IMR-90 (cell line): ENCODE data around the gene MRPL38. TPM values are rescaled to one million over a fixed set of nuclear protein-coding genes. Genes with fewer than 3 reads are reported as not detected.
A peak's percentile ranks its signal among the peaks of the same experiment; 100 is the strongest.
"Not testable (repeated sequence)": the region's sequence is repeated elsewhere in the genome, so short reads cannot be mapped to it uniquely, and the experiment has no call there.

Experiments
- ATAC-seq: fragments of 200-7000 bp; cut with Tn5 transposase; 2 replicates; pipeline ENCODE4 v1.9.1; 2020; ENCODE audit warnings: low read depth, mild to moderate bottlenecking, moderate library complexity
- BruUV-seq: library from RNA; stranded (reverse); fragments of 400-500 nt; replicated peaks from 2 replicates; lab custom pipeline; 2021; lab: Mats Ljungman, UMichigan
- CTCF ChIA-PET: fragments of 300-600 bp; formaldehyde crosslinking; extraction: SDS; loops from one replicate; lab custom pipeline; 2021; ENCODE audit warnings: antibody characterized with exemption; lab: Yijun Ruan, JAX
- POLR2A ChIA-PET: fragments of 300-600 bp; sonication (Branson Sonifier 250); formaldehyde crosslinking; loops from one replicate; lab custom pipeline; 2022; ENCODE audit warnings: antibody characterized with exemption; ENCODE audit not compliant: unreplicated experiment; lab: Charles Lee
- DNase-seq: peaks from one replicate; pipeline ENCODE4 v3.0.0; 2013
- H2AFZ ChIP-seq: replicated peaks from 2 replicates; pipeline ENCODE3; 2013; ENCODE audit warnings: low read length, mild to moderate bottlenecking; ENCODE audit not compliant: poor library complexity
- H2AK5ac ChIP-seq: 2 replicates; pipeline ENCODE4 v1.6.1; 2013; ENCODE audit warnings: low read depth, low read length, inconsistent platforms
- H2AK9ac ChIP-seq: replicated peaks from 2 replicates; pipeline ENCODE3; 2013; ENCODE audit warnings: mild to moderate bottlenecking, low read depth, low read length, moderate library complexity; ENCODE audit not compliant: poor library complexity
- H2BK120ac ChIP-seq: 2 replicates; pipeline ENCODE4 v1.6.1; 2013; ENCODE audit warnings: low read depth, low read length, inconsistent platforms
- H2BK15ac ChIP-seq: 3 replicates; pipeline ENCODE4 v1.6.1; 2013; ENCODE audit warnings: low read depth, low read length, inconsistent platforms
- H2BK20ac ChIP-seq: 2 replicates; pipeline ENCODE4 v1.6.1; 2013; ENCODE audit warnings: low read depth, mild to moderate bottlenecking, inconsistent platforms, low read length, moderate library complexity
- H2BK5ac ChIP-seq: 2 replicates; pipeline ENCODE4 v1.6.1; 2013; ENCODE audit warnings: mild to moderate bottlenecking, low read depth, low read length, inconsistent platforms; ENCODE audit not compliant: poor library complexity, severe bottlenecking
- H3K14ac ChIP-seq: replicated peaks from 2 replicates; pipeline ENCODE4 v1.6.1; 2013; ENCODE audit warnings: low read depth, low read length, inconsistent platforms
- H3K18ac ChIP-seq: 2 replicates; pipeline ENCODE4 v1.6.1; 2013; ENCODE audit warnings: low read depth, low read length, control low read depth
- H3K23ac ChIP-seq: 2 replicates; pipeline ENCODE4 v1.6.1; 2013; ENCODE audit warnings: low read depth, low read length, inconsistent platforms
- H3K27ac ChIP-seq: 2 replicates; pipeline ENCODE4 v1.5.1; 2013; ENCODE audit warnings: mild to moderate bottlenecking, control low read depth, low read length; ENCODE audit not compliant: insufficient read depth
- H3K27me3 ChIP-seq: 2 replicates; pipeline ENCODE4 v1.6.1; 2013; ENCODE audit warnings: low read length; ENCODE audit not compliant: control insufficient read depth, insufficient read depth
- H3K36me3 ChIP-seq: 2 replicates; pipeline ENCODE4 v1.6.1; 2013; ENCODE audit warnings: low read length, mixed read lengths; ENCODE audit not compliant: control insufficient read depth, insufficient read depth
- H3K4ac ChIP-seq: 2 replicates; pipeline ENCODE4 v1.6.1; 2013; ENCODE audit warnings: low read depth, low read length, inconsistent platforms
- H3K4me1 ChIP-seq: 2 replicates; pipeline ENCODE4 v1.6.1; 2013; ENCODE audit warnings: low read length, mixed read lengths; ENCODE audit not compliant: control insufficient read depth, insufficient read depth
- H3K4me2 ChIP-seq: 2 replicates; pipeline ENCODE4 v1.6.1; 2013; ENCODE audit warnings: low read depth, mild to moderate bottlenecking, control low read depth, low read length, moderate library complexity
- H3K4me3 ChIP-seq: 2 replicates; pipeline ENCODE4 v1.5.1; 2013; ENCODE audit warnings: low read depth, mild to moderate bottlenecking, control low read depth, low read length, moderate library complexity; ENCODE audit not compliant: insufficient read depth
- H3K56ac ChIP-seq: 2 replicates; pipeline ENCODE4 v1.6.1; 2013; ENCODE audit warnings: low read length, inconsistent platforms; ENCODE audit not compliant: insufficient read depth; ENCODE audit errors: extremely low read depth
- H3K79me1 ChIP-seq, 2 experiments: 2 replicates each; pipeline ENCODE4 v1.6.1; 2013; ENCODE audit warnings: low read length in 2 of 2, inconsistent platforms in 1 of 2, low read depth in 1 of 2
- H3K9ac ChIP-seq: 2 replicates; pipeline ENCODE4 v1.6.1; 2013; ENCODE audit warnings: low read depth, low read length, control low read depth
- H3K9me1 ChIP-seq: 2 replicates; pipeline ENCODE4 v1.6.1; 2013; ENCODE audit warnings: low read length, inconsistent platforms; ENCODE audit not compliant: insufficient read depth
- H3K9me3 ChIP-seq: 2 replicates; pipeline ENCODE4 v1.6.1; 2013; ENCODE audit warnings: low read length; ENCODE audit not compliant: control insufficient read depth, insufficient read depth
- H4K20me1 ChIP-seq: 2 replicates; pipeline ENCODE4 v1.6.1; 2013; ENCODE audit warnings: low read length, inconsistent platforms; ENCODE audit not compliant: insufficient read depth
- H4K5ac ChIP-seq: 2 replicates; pipeline ENCODE4 v1.6.1; 2013; ENCODE audit warnings: mild to moderate bottlenecking, low read depth, low read length, control low read depth
- H4K8ac ChIP-seq, 2 experiments: 2 replicates each; pipeline ENCODE4 v1.6.1; 2013; ENCODE audit warnings: low read depth in 2 of 2, low read length in 2 of 2, control low read depth in 1 of 2, inconsistent platforms in 1 of 2
- H4K91ac ChIP-seq: 2 replicates; pipeline ENCODE4 v1.6.1; 2013; ENCODE audit warnings: low read depth, low read length, inconsistent platforms; ENCODE audit not compliant: insufficient read depth
- BHLHE40 ChIP-seq: fragments of 150-350 bp; IDR thresholded peaks from 2 replicates; pipeline ENCODE4 v1.6.1; 2016; ENCODE audit warnings: mild to moderate bottlenecking, low read depth, low read length
- CEBPB ChIP-seq: IDR thresholded peaks from 2 replicates; pipeline ENCODE4 v1.6.1; 2012; ENCODE audit warnings: low read depth, low read length, improper control_type of control experiment
- NFE2L2 ChIP-seq: fragments of 150-350 bp; IDR thresholded peaks from 2 replicates; pipeline ENCODE4 v1.6.1; 2016; ENCODE audit warnings: low read depth, mild to moderate bottlenecking, low read length
- POLR2A ChIP-seq: IDR thresholded peaks from 2 replicates; pipeline ENCODE4 v1.6.1; 2012; ENCODE audit warnings: mild to moderate bottlenecking, low read depth, low read length
- RAD21 ChIP-seq: IDR thresholded peaks from 2 replicates; pipeline ENCODE4 v1.6.1; 2012; ENCODE audit warnings: low read length, improper control_type of control experiment
- WGBS, 2 experiments: methylation state at CpG; one replicate each; pipeline versions ENCODE4 v1.1.5 to v1.1.7; 2013; ENCODE audit warnings: missing lambda C conversion rate in 2 of 2; ENCODE audit not compliant: insufficient read length in 1 of 2; ENCODE audit errors: extremely low coverage in 2 of 2; 5-methylcytosine and 5-hydroxymethylcytosine counted together
- dilution Hi-C: fragments of 300-500 bp; cut with HindIII; formaldehyde crosslinking; loops from one replicate; pipeline ENCODE4 v1.14.3; 2018; ENCODE audit warnings: low sequenced_read_pairs; ENCODE audit not compliant: unreplicated experiment
- in situ Hi-C: fragments of 300-500 bp; cut with MboI; formaldehyde crosslinking; loops from 3 replicates; pipeline ENCODE4 v1.14.3; 2019; ENCODE audit warnings: low sequenced_read_pairs, inconsistent platforms, mixed read lengths
- intact Hi-C: fragments of 100-400 bp; cut with micrococcal nuclease; formaldehyde crosslinking; loops from 2 replicates; pipeline ENCODE4 v1.10.0; 2022
- polyA plus RNA-seq, 3 experiments: library from polyadenylated mRNA; depleted of rRNA; stranded (reverse); fragments of >200 nt; gene quantifications; 2 replicates each; pipeline ENCODE4 v1.2.3, GENCODE V29; 2012; ENCODE audit warnings: low replicate concordance in 1 of 3
- total RNA-seq: library from RNA; depleted of rRNA; stranded (reverse); fragments of >200 nt; gene quantifications from 2 replicates; pipeline ENCODE4 v1.2.3, GENCODE V29; 2012

MRPL38 gene
- total and polyA plus RNA-seq, 2 of the 4 experiments (the other 2 are of a cell fraction), result 13.3 to 42.5 TPM

GRCh38 chr17:75869282-75870141, 35.2 kb downstream of the MRPL38 start:
- H4K20me1 ChIP-seq, result no peaks in the 10 kb centered on the region
- peak overlapping the region; percentile 95 for H2AFZ ChIP-seq
- H3K14ac ChIP-seq, result peak overlapping the region; percentile 95
- ChIA-PET POLR2A (interaction anchor here (0.7 to 0.8 kb wide), 2 partner anchors 14 to 89 kb away, joined by 3 read pairs; partner anchors contain the start of gene WBP2), CTCF (interaction anchor here (0.7 kb wide), 1 partner anchor 9 kb away, joined by 3 read pairs; no protein-coding TSS in a partner anchor)
- H2BK5ac ChIP-seq, result peak overlapping the region; percentile 77
- peak overlapping the region; percentile 11; the same call in 1 of the 2 replicates for H3K4me3 ChIP-seq
- H3K18ac ChIP-seq, result peak overlapping the region; percentile 86
- H3K56ac ChIP-seq, result peak overlapping the region; percentile 71
- dilution Hi-C loops (no loop called here), in situ Hi-C loops (no loop called here), intact Hi-C loops (loop anchor here (10.0 kb wide), 1 partner anchor 85 kb away; the partner anchor contains the start of gene UNK)
- H3K4me1 ChIP-seq, result peaks cover 25% of the 10 kb centered on the region
- peak; percentile 84 for DNase-seq
- H3K27ac ChIP-seq, result peak overlapping the region; percentile 94
- peak; percentile 79 for TF ChIP-seq CEBPB
- TF ChIP-seq RAD21, result no peak
- TF ChIP-seq NFE2L2, result no peak
- peak; percentile 77 for TF ChIP-seq BHLHE40
- no peak for TF ChIP-seq POLR2A
- BruUV-seq, result no TSS peak
- H2BK20ac ChIP-seq, result peak overlapping the region; percentile 95
- H3K9me1 ChIP-seq, result peaks cover 13% of the 10 kb centered on the region
- peak overlapping the region; percentile 83 for H3K9ac ChIP-seq
- peak overlapping the region; percentile 64 for H3K4me2 ChIP-seq
- H3K79me1 ChIP-seq, result peaks cover 5 to 23% of the 10 kb centered on the region in 2 experiments; a peak in 3 of 4 replicates
- peak overlapping the region; percentile 94 to 97 for H4K8ac ChIP-seq
- peak overlapping the region; percentile 97 for H2AK9ac ChIP-seq
- no peaks in the 10 kb centered on the region for H3K9me3 ChIP-seq
- peak overlapping the region; percentile 49 for H2BK15ac ChIP-seq
- peak overlapping the region; percentile 95 for H4K91ac ChIP-seq
- H3K4ac ChIP-seq, result peak overlapping the region; percentile 98
- no peaks in the 10 kb centered on the region for H3K27me3 ChIP-seq
- WGBS, 2 experiments, result 8% methylated on average over 6 of the region's 23 CpGs; no CpG with 5 or more reads in 1 of the 2 experiments
- H3K36me3 ChIP-seq, result no peaks in the 10 kb centered on the region; the same call in 1 of the 2 replicates
- H3K23ac ChIP-seq, result peak overlapping the region; percentile 93
- H4K5ac ChIP-seq, result peak overlapping the region; percentile 96
- H2AK5ac ChIP-seq, result peak overlapping the region; percentile 89
- peak overlapping the region; percentile 86 for H2BK120ac ChIP-seq
- peak; percentile 59 for ATAC-seq

- BruUV-seq, H4K20me1 ChIP-seq, H3K9me3 ChIP-seq, H3K4me3 ChIP-seq, H3K27me3 ChIP-seq, ATAC-seq, intact Hi-C loops, CTCF ChIA-PET, dilution Hi-C loops, DNase-seq, in situ Hi-C loops, H3K36me3 ChIP-seq: not testable (repeated sequence)
- Histone ChIP-seq H3K18ac (peak overlapping the region; percentile 70), H2BK20ac (peak overlapping the region; percentile 95), H3K9ac (peak overlapping the region; percentile 1; the same call in 1 of the 2 replicates), H2AFZ (peak overlapping the region; percentile 95), H4K91ac (peak overlapping the region; percentile 95), H2AK5ac (peak overlapping the region; percentile 95), H2BK15ac (peak overlapping the region; percentile 49; the same call in 2 of the 3 replicates), H2BK5ac (peak overlapping the region; percentile 77), H3K79me1 (peaks cover 5 to 23% of the 10 kb centered on the region in 2 experiments; a peak in 3 of 4 replicates), H3K27ac (peak overlapping the region; percentile 94), H3K56ac (peak overlapping the region; percentile 71), H3K4ac (peak overlapping the region; percentile 98), H3K14ac (peak overlapping the region; percentile 95), H4K8ac (peak overlapping the region; percentile 94 to 97; a peak in 3 of 4 replicates), H2BK120ac (peak overlapping the region; percentile 86), H3K23ac (peak overlapping the region; percentile 93; the same call in 1 of the 2 replicates), H2AK9ac (peak overlapping the region; percentile 97), H3K4me2 (peak overlapping the region; percentile 64), H4K5ac (peak overlapping the region; percentile 47), H3K4me1 (peaks cover 29% of the 10 kb centered on the region), H3K9me1 (peaks cover 13% of the 10 kb centered on the region)
- no CpG with 5 or more reads among the region's 12 CpGs for WGBS, 2 experiments
- POLR2A ChIA-PET, result interaction anchor here (0.8 kb wide), 1 partner anchor 14 kb away, joined by 3 read pairs; the partner anchor contains the start of gene WBP2
Measured at GRCh38 chr17:75868730-75869281, 35.9 kb downstream of the MRPL38 start.
